ENCODE results near the gene DNAJC21.
"Not testable (repeated sequence)": the region's sequence is repeated elsewhere in the genome, so short reads cannot be mapped to it uniquely, and the experiment has no call there.

Gene DNAJC21

DNA sequence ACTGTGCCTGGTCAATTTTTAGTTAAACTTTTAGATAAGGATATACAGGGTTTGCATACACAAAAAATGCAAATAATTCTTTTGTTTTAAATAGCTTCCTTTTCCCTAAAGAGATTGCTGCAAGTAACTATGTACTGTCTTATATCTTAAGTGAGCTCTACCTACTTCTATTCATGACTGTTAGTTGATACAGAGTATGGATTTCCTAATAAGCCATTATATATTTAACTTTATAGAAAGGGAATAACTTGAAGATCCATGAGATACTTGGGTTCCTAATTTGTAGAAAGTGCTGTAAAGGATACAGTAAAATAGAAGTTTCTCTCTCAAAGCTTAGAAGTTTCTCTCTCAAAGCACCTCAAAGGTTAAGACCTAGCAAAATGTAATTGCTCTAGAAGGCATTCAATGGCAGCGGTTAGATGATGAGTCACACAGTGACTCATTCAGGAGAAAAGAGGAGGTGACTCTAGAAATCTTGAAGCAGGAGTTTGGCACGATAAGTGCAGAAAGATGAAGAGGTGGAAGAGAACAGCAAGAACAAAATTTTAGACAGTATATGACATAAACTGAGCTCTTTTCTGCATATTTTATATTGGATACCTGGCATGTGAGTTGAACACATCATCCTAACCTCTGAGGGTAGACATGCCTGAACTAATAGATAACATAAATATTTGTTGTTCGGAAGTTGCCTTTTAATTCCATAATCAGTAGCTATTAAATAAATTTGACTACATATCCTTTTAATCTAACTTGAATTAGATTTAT lies 5.5 kb upstream of the DNAJC21 start:
- DNase-seq (ENCODE audit: low read depth) = peak; percentile 4

DNA sequence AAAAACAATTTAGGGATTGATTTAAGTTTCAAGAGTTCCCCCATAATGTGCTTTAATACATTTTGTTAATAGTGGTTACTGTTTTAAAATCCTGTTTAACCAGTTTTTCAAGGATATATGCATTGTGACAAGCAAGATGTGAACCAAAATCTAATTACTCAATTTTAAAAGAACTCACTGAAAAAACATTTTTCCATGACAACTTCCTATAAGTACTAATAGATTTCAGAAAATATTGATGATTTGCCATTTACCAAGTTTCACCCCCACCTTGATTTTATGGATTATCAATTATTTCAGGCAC lies 4.9 kb upstream of the DNAJC21 start:
- no peak for DNase-seq (ENCODE audit: low read depth)

DNA sequence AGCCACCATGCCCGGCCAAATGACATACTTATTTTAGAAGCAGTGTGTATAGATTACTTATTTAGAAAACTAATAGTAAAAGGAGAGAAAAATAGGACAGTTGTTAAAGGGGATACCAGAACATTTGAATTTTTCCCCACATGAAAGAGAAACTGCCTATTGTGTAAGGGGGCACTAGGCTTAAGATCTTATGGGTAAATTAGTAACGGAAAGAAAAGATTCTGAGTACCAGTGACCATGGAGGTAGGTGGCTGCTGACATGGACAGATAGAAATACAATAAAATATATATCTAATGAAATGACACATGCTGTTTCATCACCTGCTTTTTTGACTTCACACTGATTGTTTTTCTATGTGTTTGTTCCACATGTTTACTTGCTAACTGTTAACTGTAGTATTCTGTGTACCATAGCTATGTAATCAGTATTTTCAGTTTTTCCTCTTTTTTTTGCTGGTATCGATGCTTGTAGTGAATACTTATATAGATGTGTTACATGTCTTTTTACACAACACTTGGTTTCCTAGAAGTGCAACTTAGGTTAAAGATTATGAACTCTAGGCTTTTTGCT lies 3.0 kb upstream of the DNAJC21 start:
- DNase-seq (ENCODE audit: low read depth) = no peak

DNA sequence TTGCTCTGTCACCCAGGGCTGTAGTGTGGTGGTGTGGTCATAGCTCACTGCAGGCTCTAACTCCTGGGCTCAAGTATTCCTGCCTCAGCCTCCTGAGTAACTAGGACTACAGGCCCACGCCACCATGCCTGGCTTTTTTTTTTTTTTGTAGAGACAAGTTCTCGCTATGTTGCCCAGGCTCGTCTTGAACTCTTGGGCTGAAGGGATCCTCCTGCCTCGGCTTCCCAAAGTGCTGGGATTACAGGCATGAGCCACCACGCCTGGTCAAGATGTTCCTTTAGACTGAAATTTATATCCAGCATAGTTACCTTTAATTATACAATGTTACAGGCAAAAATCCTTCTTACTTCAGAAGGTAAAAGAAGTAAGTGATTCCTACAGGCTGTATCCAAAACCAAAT lies 1.6 kb upstream of the DNAJC21 start:
- no peak for DNase-seq (ENCODE audit: low read depth)

DNA sequence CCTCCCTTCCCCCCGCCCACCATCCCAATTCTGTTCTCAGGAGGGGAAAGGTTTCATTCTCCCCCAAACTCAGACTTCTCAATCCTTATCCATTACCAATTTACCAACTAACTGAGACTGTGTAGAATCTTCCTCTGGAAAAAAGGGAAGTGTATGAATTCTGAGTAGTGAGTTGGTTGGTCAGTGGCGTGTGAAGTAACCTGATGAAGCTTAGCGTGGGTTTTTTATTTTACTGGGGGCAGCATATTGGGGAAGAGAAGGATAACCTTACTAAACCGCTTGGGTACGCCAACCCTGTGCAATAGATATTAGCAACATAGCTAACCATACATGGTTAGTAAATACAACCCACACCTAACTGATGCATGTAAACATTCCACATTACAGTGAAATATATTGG lies 1.1 kb upstream of the DNAJC21 start:
- no peak for DNase-seq (ENCODE audit: low read depth)

DNA sequence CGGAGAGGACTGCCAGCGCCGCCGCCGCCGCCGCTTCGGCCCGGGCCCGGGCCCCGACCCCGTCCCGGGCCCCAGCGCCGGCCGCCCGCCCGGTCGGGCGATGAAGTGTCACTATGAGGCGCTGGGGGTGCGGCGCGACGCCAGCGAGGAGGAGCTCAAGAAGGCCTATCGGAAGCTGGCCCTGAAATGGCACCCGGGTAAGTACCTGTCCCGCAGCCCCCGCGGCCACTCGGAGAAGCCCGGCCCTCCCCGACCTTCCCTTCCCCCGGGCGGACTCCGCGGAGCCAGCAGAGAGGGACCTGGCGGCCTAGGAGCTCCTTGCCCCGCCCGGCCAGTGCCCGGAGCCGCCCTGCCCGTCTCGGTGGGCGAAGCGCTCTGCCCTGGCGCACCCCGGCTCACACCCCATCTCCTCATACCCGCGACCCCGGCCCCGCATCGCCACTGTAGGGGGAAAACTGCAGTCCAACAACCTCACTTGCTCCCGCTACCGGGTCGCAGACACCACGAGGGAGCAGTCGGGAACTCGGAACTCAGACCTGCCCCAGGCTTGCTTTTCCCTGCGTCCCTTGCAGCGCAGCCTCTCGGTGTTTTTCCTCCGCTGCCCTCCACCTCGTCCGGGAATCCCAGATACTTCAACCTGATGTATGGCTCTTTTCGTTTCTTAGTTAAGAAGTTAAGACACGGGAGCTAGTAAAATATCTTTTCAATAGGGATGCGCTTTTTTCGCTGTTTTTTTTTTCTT lies 532 bp downstream of the DNAJC21 start:
- peak; percentile 69 for DNase-seq (ENCODE audit: low read depth)

DNA sequence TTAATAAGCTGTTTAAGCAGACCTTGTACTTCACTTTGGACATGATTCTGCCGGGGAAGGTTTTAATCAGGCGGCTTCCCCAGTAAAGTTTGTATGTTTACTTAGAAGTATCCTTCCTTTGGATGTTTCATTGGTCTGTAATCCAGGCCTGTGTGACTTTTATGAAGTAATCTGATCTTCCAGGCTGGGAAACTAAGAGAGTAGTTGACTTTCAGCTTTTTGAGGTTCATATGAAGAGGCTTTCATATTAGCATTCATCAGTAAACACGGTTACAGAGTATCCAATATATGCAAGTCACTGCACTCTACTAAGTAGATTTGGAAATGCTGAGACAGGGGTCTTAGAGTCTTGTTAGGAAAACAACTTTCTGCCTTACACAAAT lies 1.1 kb downstream of the DNAJC21 start:
- DNase-seq (ENCODE audit: low read depth) = no peak

DNA sequence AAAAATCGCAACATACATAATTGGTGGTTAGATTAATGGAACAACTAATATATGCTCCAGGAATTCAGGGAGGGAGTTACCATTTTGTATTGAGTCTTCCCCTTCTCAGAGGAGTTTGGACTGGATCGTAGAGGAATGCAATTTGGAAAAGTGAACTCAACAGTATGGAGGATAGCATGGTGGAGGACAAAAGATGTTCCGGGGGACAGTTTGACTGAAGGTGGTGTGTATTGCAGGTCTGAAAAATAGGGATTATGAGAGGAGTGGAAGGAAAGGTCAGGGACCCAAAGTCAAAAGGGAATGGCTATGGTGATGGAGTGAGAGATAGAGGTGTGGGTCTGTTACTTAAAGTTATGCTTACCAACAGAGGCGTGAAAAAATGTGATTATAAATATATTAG lies 1.5 kb downstream of the DNAJC21 start:
- DNase-seq (ENCODE audit: low read depth) = no peak

DNA sequence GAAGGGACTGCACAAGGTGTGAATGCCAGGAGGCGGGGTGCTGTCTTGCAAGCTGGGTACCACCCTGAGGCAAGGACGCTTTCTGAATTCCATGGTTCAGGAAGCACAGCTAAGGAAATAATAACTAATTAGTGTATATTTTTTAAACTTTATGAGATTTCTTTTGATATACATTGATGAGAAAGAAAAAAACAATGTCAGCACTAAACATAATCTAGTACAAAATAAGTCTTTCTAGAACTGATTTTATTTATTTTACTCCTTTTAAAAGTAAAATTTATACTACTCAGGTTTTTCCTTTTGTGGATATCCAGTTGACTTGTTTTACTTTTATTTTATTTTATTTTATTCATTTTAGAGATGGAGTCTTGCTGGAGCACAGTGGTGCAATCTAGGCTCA lies 3.6 kb downstream of the DNAJC21 start:
- DNase-seq (ENCODE audit: low read depth) = no peak

DNA sequence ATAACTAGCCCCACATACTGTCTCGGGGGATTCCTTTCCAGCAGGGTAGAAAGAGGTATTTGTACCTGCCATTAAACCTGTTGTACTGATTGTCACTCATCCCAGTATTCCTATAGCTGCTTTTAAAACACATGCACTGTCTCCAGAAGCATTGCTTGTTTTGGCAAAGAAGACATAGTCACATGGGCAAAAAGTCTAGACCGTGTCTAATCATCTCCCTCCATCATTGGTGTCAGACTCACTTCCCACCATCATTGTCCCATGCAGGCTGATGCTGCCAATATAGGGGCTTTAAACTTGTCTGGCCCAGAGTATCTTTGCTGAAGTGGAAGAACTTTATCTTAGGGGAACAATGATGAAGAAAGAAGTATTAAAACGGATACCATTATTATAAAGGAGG lies 12.6 kb downstream of the DNAJC21 start:
- no peak for DNase-seq (ENCODE audit: low read depth)

DNA sequence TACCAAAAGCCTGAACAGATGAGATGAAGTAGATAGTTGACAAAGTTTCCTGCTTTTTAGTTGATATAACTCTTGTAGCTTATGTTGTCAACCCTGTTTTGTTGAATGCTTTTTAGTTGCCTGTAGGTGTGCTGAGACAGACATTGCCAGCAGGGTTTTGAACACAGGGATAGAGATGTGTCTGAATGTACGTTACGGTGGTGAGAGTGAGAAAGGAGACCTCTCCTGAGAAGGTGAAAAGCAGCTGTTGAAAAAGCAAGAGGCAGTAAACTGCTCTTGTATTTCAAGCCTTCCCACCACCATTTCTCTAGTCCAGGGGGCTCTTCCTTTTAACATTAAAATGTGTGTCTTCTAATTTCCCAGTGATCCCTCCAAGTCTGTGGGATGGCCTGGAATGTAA lies 14.7 kb downstream of the DNAJC21 start:
- DNase-seq (ENCODE audit: low read depth) = no peak

DNA sequence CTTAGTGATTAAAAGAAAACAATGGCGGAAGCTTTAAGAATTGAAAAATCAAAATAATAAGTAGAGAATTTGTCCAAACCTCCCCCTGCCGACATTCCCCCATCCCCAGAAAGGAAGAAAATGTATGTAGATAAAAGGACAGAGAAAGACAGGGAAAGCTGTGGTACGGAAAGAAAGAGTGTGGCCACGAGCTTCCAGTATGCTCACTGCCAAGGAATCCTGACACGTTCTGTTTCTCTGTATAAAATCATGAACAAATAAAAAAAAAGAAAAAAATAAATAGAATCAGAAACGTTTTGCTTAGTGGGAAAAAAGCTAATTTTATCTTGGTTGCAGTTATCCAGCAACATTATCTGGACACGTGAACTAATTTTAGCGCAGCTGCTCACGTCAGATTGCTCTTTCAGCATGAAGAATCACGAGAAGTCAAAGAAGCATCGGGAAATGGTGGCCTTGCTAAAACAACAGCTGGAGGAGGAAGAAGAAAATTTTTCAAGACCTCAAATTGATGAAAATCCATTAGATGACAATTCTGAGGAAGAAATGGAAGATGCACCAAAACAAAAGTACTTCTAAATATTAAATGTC lies 15.2 kb downstream of the DNAJC21 start:
- DNase-seq (ENCODE audit: low read depth) = no peak

DNA sequence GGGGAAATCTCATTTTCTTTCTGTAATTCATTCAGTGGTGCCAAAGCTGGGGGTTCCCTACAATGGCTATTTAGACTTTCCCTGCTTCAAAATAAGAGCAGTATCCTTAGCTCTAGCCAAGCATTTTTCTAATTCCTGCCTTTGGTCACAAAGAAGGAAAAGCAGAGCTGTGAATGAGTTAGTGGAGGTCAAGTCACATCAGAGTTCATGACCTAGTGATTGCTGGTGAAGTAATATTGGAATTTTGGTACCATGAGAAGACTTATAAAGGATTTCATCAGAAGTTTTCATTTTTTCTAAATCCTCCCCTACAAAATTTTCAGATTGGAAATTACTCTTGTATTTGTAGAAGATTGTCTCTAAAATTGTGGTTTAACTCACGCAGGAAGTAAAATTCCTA lies 28.0 kb downstream of the DNAJC21 start:
- DNase-seq (ENCODE audit: low read depth) = no peak

DNA sequence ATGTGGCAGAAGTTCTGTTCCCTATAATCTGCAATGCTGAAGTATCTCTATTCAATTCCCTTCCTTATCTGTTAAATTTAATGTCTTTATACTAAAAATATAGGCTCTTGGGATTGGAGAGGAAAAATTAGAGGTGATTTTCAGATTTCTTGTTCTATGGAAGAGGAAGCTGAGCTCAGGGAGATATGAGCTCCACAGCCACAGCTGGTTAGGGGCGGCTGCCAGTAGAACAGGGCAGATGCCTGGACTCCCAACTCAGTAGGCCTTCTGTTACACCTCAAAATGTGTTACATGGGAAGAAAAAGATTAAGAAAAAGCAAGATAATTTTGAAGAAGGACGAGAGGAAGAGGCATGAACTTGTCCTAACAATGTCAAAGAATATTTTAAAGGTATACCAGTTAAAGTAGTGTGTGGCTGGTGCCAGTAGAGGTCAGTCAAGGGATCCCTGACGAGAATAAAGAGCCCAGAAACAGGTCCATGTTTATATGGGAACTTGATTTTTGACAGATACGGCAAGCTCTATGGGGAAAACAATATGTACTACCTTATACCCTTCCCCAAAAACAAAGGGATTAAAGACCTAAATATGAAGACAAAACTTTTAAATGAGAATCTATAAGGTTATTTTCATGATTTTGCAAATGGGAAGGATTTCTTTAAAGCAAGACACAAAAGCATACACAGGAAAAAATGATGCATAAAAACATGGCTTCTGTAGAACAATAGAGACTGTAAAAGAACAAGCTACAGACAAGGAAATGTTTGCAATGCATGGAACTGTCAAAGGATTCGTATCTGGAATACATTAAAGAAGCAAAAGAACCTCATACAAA lies 28.7 kb downstream of the DNAJC21 start:
- DNase-seq (ENCODE audit: low read depth) = no peak

DNA sequence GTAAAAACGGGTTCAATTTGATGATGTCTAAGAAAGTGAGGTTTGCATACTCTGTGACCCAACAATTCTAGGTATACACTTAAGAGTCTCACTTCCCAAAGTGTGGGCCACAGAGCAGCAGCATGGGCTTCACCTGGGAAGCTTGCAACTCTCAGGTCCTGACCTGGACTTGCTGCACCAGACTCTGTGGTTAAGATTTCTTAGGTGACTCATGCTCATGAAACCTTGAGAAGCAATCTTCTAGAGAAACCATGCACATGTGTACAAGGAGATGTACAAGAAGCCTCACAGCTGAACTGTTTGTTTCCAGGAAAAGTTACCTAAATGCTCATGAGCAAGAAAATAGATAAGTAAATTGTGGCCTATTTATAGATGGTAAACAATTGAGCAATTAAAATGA lies 30.0 kb downstream of the DNAJC21 start:
- DNase-seq (ENCODE audit: low read depth) = no peak

DNA sequence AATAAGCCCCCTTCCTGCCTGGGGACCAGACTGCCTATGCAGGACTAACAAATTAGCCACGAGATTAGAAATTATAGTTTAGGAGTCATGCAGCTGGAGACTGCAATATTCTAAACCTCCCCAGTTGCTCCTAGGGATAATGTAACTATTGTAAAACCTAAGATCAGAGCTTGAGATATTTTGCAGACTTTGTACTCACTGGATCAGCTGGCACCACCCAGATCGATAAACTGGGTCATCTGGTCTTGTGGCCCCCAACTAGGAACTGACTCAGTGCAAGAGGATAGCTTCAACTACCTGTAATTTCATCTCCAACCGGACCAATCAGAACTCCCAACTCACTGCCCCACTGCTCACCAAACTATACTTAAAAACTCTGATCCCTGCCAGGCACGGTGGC lies 38.2 kb downstream of the DNAJC21 start:
- DNase-seq (ENCODE audit: low read depth) = no peak

DNA sequence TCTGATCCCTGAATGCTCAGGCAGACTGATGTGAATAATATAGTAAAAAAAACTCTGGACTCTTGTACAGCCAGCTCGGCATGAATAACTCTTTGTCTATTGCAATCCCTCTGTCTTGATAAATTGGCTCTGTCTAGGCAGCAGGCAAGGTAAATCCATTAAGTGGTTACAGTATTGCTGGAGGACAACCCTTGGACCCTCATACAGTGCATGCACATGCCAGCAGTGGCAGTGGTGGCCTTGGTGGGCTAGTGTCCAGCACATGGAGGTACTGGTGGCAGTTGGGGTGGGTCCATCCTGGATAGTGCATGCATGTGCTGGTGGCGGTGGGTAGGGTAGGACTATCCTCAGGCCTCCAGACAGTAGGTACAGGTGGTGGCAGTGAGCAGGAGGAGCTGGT lies 38.9 kb downstream of the DNAJC21 start:
- DNase-seq (ENCODE audit: low read depth) = no peak

DNA sequence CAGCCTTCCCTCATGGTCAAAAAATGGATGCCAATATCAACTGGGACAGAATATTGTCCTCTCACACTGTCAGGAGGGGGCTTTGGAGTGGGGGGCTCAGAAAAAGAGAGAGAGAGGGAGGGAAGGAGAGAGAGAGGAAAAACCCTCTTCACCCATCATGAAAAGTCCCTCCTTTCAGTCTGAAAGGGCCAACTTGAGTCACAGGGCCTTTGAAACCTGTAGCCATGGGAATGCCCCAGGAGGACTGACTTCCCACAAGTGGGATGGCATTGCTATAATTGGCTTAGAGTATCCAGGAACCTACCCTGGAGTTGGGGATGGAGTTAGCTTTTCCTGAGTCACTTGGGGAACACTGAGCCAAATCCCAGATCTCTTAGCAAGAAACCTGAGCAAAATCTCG lies 41.2 kb downstream of the DNAJC21 start:
- no peak for DNase-seq (ENCODE audit: low read depth)

DNA sequence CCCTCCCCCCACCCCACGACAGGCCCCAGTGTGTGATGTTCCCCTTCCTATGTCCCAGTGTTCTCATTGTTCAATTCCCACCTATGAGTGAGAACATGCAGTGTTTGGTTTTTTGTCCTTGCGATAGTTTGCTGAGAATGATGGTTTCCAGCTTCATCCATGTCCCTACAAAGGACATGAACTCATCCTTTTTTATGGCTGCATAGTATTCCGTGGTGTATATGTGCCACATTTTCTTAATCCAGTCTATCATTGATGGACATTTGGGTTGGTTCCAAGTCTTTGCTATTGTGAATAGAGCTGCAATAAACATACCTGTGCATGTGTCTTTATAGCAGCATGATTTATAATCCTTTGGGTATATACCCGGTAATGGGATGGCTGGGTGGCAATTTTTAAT lies 42.3 kb downstream of the DNAJC21 start:
- not testable (repeated sequence) for DNase-seq (ENCODE audit: low read depth)

DNA sequence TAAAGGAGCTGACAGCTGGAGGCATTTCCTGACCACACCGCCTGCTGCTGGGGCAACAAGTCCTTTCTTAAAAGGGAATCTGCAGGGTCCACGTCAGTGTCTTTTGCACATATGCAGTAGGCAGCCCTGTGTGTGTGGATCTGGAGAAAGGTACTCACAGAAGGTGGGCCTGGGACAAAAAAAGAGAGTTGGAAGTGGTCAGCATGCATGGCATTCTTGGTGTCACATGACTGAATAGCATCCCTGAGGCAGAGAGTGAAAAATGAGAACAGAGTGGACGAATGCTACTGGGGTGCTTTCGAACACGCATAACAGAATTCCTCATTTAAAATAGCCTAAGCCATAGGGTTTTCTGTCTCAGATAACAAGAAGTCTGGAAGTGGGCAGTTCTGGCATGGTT lies 47.0 kb downstream of the DNAJC21 start:
- no peak for DNase-seq (ENCODE audit: low read depth)

DNA sequence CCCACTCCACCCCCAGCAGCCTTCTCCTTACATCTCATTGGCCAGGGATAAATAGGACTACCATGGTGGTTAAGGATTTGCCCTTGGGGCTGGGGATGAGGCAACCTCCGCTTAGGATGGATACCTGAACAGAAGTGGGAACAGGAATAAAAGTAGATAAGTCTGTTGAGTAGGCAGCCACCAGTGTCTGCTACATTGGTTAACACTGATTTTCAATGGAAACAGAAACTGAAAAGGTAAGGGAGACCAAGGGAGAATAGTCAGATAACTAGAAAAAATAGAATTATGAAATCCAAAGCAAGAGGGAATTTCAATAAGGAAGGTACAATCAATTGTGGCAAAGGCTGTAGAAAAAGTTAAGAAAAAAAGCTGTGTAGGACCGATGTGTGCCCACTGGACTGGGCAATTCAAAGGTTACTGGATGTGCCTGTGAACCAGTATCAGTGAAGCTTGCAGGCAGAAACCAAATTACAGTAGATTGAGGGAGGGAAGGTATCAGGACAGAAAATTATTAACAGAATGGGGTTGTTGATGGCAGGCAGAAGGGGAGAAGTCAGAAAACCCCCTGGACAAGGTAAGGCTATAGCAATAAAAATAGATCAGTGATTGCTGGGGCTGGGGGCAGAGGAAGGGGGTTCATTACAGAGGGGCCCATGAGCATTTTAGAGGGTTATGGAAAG lies 48.7 kb downstream of the DNAJC21 start:
- no peak for DNase-seq (ENCODE audit: low read depth)

DNA sequence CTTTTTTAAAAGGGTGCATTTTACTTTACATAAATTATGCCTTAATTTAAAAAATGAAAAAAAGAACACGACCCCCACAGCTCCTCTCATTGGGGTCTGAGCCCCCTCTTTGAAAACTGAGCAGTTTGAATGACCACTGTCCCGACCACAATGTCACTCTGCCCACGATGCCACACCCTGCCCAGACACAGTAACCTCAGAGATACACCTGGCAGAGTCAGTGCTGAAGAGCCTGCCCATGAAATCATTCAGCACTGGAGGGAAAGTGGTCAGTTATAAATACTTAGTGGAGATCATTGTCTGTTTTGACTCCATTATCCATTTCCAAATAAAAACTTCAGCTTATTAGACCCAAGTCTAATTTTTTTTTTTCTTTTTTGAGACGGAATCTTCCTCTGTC lies 49.3 kb downstream of the DNAJC21 start:
- DNase-seq (ENCODE audit: low read depth) = no peak

All from activated gamma-delta T cell treated with anti-CD3 and anti-CD28 coated beads, Interleukin-2, amount 50 U/mL, for 16 hours (primary cell).